AML-193 (cell line): Measurements from ENCODE around the gene HASPIN.

Experiments
- DNase-seq, 2 experiments: peaks; one replicate each; lab custom pipeline; 2025; lab: John Stamatoyannopoulos, UW

The HASPIN gene

DNA sequence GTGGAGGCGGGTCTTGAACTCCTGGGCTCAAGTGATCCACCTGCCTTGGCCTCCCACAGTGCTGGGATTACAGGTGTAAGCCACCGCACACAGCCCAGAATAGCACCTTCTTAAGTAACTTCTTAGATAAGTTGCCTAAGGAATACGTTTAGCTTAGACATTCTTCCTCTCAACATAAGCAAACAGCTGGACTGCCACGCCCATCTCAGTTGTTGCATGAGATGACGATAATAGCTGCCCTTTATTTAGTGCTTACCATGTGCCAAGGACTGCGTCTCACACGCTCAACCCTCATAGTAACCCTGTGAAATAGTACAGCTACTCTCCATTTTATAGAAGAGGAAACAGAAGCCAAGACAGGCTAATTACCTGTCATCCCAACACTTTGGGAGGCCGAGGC is 11.8 kb downstream of the HASPIN start:
- DNase-seq, result no peak

DNA sequence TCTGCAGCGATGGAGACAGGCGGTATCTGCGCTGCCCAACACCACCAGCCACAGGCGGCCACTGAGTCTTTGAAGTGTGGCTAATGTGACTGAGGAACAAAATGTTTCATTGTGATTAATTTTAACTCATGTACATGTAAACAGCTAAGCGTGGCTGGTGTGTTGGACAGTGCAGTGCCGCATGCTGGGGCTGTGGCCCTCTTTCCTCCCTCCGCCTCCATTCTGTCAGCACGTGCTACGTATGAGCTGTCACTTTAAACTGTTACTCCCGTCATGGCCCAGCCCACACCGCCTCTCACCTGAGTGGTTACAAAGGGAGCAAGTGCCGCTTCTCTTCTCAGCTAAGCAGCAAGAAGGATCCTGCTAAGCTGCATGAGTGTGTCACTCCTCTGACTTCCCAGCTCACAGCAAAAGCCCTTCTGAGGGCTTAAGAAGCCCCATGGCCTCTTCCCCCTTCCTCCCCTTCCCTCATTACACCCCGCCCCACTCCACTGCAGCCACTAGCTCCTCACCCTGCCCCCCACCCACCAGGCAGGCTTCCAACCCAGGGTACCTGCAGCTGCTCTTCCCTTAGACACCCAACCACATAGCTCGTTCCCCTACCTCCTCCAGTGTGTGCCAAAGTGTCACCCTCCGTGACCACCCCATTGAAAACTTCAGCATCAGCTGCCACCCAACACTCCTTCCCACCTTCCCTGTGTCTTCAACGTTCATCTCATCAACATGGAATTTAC is 15.0 kb downstream of the HASPIN start:
- no peak for DNase-seq

DNA sequence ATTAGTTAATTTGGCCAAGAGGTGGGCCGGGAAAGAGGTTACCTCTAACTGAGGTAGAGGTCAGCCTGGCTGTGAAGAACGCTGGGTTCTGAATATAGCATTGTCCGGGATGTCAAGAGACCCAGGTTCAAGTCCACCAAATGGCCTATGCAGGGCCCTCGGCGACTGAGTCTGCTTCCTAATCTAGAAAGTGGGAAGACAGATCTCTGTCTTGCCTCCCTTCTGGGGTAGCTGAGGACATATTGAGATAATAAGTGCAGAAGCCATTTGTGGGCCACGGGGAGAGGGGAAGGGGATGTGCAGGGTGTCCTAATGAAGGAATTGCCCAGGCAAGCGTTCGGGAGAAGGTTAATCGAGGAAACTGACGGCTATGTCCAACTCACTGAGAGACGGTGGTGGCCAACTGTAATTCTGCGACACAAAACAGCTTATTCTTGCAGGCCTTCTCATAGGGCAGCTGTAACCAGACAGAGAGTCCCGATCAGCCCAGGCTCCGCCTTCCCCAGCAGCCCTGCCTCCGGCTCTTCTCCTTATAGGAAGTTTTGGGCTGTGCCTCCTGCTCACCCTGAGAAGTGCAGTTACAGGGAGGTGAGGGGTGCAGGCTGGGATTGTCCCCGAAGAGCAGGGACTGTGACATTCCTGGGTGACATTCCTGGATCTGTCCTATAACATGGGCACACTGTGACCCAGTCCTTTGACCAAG is 15.9 kb downstream of the HASPIN start:
- no peak for DNase-seq

DNA sequence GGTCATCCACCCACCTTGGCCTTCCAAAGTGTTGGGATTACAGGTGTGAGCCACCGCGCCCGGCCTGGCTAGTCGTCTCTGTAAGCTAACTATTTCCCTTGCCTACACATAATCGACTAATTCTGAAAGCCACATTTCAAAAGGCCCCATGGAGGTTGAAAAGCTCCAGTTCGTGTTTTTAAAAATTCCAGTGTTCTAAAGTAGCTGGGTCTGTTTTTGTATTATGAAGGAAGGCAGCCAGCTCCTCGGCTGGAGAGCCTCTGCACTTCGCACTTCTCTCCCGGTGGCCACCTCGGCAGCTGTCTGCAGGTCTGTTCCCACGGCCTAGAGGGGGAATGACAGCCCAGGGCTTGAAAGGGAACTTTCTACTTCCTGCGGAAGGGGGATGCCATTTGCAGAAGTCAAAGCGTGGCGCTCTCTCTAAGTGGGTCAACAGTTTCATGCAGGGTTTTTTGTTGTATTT is 16.9 kb downstream of the HASPIN start:
- DNase-seq, result no peak

DNA sequence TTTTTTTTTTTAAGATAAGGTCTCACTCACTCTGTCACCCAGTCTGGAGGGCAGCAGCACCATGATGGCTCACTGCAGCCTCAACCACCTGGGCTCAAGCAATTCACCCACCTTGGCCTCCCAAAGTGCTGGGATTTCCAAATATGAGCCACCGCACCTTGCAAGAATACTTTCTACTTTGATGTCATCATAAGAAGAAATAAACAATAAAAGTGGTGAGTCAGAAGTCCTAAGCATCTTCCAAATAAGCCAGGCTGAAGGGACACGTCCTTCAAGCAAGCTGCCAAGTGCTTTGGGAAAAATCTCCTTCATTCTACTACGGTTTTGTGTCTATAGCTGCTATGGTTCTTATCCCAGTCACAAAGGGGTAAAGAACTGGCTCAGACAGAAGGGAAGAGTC is 20.3 kb downstream of the HASPIN start:
- DNase-seq, result no peak

DNA sequence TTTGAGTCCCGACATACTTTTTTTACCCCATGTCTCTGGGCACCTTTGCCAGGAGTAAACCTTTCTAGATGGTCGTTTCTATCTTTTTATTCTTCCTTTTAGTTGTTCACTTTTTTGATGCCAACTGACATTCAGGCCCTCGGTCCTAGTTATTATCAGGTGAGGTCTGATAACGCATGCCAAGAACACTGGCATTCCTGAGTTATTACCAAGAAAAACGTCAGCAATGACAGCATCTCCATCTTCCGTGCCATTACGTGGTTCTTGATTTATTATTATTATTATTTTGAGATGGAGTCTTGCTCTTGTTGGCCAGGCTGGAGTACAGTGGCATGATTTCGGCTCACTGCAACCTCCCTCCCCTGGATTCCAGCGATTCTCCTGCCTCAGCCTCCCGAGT is 21.4 kb downstream of the HASPIN start:
- no peak for DNase-seq

DNA sequence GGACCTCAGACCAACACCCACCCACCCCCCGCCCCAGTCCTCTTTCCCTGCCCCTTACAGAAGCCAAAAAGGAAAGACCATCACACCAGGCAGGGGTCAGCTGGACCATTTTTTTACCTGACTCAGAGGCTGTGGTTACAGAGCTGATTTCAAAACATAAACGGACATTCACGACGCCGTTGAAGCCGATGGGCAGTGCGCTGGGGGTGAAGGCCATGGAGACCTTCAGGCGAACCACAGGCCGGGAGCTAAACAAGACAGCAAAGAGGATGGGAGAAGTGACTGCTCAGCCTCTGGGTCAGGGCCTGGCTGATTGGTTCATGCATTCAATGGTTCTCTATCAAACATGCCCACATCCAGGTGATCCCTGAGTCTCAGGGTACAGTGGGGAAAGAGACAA is 24.1 kb downstream of the HASPIN start:
- DNase-seq, result no peak

DNA sequence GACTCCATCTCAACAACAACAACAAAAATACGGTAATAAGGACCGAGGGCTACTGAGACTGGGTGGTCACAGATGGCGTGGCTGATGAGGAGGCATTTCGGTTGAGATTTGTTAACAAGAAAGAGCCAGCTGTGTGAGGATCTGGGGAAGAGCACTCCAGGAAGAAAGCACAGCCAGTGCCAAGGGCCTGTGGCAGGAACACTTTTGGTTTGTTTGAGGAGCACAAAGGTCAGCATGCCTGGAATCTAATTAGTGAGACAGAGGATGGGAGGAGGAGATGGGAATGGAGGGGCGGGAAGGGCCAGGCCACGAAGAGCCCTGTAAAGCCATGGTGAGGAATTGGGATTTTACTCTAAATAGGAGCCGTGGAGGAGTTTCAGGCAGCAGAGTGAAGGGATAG is 24.9 kb downstream of the HASPIN start:
- no peak for DNase-seq

DNA sequence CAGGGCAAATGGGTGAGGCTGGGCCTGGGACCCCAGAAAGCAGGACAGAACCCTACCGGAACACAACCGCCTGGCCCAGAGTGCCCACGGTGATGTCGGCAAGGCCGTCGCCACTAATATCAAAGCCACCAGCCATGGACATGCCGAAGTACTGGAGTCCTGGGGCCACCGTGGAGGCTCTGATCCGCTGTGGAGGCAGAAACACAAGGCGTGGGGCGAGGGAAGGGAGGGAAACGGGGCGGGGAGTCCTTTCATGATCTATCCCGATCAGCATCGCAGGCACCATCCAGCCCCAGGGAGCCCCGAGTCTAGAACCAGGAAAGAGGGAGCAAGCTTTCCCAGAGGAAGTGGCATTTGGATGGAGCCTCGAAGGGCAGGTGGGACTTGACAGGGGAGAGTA is 26.6 kb downstream of the HASPIN start:
- DNase-seq, result no peak

DNA sequence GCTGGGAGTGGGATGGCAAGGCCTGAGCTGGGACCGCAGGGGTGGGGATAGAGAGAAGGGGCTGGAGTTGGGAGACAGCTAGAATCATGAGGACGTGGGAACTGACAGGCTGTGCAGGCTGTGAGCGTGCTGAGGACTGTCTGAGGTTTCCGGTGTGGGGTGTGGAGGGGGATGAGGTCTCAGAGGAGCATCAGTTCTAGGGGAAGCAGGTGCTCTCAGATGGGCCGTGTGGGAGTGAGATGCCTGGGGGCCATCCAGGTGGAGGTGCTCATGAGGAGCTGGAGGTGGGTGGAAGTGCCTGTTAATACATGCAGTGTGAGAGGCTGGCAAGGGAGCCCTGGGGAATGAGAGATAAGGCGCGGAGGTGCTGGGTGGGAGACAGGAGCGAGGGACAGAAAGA is 27.2 kb downstream of the HASPIN start:
- DNase-seq, result no peak

DNA sequence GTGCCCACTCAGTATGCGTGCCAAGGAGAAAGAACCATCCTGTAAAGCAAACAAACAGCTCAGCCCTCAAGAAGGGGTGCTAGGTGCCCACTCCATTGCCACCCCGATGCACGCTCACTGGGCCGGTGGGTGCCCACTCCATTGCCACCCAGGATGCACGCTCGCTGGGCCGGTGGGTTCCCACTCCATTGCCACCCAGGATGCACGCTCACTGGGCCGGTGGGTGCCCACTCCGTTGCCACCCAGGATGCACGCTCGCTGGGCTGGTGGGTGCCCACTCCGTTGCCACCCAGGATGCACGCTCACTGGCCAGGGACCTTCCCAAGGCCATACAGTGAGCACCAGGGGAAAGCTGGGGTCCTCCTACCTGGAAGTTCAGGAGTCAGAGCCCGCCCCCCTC is 28.1 kb downstream of the HASPIN start:
- no peak for DNase-seq

DNA sequence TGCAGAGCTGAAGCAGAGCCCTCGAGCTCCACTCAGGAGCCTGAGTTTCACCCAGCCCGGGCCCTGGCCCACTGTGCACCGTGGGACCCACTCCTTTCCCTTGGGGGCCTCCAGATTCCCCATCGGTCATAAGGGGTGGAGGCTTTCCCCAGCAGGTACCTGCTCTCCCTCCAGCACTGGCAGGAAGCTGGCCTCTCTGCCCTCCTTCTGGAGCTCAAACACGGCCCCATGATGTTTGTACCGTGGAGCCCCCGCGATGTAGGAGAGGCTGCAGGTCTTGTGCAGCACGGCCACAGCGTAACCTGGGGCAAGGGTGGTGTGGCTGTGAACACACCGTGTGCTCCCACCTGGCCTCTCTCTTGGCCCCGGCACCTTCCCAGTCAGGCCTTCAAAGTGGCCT is 29.9 kb downstream of the HASPIN start:
- DNase-seq, result no peak

DNA sequence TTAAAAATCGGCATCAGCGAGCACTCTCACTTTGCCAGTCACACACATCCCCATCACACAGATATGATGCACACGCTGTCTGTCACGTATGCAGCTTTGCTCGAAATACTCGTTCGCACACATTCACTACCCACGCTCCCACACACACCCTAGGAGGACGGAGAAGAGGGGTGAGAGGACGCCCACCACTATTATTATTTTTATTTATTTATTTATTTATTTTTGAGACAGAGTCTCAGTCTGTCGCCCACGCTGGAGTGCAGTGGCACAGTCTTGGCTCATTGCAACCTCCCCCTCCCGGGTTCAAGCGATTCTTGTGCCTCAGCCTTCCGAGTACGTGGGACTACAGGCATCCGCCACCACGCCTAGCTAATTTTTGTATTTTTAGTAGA is 30.4 kb downstream of the HASPIN start:
- DNase-seq, result no peak

DNA sequence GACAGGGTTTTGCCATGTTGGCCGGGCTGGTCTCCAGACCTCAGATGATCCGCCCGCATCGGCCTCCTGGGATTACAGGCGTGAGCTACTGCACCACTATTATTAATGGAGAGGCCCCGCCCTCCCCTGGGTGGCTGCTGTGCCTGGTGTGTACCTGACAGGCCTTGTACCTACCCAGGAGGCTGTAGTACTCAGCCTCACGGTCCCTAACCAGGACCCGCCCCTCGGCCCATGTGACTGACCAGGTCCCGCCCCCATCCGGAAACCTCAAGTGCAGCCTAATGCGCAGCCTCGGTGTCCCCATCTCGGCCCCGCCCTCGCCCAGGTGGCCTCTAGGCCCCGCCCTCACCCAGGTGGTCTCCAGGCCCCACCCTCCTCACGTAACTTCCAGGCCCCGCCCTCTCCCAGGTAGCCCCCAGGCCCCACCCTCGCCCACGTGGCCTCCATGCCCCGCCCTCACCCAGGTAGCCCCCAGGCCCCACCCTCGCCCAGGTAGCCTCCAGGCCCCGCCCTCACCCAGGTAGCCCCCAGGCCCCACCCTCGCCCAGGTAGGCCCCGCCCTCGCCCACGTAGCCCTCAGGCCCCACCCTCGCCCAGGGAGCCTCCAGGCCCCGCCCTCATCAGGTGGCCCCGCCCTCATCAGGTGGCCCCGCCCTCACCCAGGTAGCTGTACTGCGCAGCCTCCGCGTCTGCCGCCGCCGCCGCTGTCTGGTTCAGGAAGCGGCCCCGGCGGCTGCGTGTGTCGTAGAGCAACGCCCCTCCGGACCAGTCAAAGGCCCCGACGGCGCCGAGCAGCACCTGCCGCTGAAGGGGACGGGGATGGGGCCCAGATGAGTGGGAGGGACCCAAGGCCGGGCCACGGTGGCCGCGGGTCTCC is 31.0 kb downstream of the HASPIN start:
- no peak for DNase-seq

DNA sequence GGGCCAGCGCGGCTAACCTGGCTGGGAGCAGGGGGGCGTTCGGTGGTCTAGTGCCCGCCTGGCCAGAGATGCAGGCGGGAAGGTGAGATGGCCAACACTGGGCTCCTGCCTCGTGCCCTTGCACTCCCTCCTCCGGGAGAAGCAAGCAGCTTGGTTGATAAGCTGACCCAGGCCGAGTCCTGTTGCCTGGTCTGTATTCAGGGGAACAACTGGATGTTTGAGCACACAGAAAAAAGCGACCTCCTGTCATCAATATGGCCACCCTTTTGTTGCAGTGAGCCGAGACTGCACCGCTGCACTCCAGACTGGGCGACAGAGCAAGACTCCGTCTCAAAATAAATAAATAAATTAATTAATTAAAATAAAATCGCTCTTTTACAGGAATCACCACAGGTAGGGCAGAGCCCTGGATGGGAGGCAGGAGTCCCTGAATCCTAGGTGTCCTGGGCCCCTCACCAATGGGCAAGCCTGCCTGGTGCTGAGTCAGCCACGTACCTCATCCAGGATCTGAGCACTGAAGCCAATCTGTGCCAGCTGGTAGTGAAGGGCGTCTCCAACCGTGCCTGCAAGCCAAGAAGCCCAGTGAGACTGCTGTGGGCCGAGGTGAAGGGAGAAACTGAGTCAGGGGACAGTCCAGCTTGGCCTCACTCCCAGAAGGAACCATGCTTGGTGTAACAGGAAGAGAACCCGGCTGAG is 31.8 kb downstream of the HASPIN start:
- DNase-seq, result no peak

DNA sequence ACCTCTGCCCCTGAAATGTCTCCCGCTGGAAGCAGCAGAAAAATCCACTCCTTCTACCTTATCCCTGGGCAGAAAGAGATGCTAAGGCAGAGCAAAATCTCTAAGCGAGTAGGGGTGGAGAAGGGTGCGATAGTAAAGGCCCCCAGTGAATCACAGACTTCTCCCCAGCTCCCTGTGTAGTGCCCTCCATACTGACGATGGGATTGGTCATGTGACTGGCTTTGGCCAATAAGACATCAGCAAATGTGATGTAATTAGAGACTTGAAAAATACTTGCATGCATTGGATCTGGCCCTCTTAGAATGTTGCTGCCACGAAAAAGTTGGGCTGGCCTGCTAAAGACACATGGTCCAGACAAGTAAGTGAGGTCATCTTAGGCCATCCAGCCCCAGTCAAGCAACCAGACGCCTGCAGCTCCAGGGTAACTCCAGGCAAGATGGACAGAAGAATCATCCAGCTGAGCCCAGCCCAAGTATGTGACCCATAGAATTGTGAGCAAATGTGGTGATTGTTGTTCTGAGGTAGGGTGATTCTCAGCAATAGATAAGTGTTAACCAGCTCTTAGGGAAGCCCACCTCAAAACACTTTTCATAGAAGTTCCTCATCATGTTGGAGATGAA is 36.0 kb downstream of the HASPIN start:
- no peak for DNase-seq

DNA sequence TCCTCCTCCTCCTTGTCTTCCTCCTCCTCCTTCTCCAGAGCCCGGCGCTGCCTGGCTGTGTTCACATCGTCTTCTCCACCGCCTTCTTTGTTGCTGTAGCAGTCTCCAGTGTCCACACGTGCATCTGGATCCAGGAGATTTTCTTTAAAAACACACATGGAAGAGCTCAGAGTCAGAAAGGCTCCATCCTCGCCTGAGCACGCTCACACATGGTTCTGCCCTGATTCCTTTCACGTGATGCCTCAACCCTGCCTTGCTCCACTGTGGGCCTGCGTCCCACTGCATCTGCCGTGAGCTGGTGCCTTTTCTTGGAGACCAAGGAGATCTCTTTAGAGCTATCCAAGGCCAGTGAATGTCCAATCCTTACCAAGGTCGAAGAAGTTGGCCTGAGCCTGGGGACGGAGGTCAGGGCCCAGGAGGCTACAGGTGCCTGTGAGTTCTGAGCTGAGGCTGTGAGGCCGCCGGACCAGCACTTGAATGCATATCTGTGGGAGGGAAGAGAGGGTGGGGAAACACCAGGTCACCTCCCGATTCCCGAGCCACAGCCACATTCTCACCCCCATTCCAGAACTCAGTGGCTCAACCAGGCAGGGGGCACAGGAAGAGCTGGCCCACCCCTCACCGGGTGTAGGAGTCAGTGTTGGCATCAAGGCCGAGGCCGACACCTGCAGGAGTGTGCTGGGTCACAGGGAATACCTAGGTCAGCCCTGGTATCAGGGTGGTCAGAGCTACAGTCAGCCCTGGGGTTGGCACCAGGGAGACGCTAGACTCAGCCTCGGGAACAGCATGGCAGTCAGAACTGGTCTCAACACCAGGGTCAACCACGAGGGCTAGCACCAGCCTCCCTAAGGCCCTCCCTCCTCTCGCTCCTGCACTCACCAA is 37.6 kb downstream of the HASPIN start:
- no peak for DNase-seq

DNA sequence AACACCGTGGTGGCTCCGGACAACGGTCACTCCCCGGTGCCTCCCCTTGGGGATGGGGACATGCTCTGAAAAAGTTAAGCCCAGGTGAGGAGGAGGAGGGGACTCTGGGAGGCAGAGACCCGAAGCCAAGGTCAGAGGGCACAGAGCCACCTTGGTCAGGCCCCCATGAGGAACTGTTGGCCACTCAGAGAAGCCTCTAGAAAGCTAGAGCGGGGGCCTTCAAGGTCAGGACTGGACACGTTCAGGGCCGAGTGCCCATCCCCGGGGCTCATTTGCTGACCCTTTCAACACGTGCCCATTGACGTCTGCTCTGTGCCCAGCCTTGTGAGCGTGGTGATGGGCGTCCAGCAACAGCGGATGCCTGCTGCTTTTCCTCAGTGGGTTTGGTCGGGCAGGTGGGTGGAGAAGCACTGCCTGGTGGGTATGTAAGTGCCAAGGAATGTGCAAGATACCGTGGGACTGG is 38.2 kb downstream of the HASPIN start:
- no peak for DNase-seq

DNA sequence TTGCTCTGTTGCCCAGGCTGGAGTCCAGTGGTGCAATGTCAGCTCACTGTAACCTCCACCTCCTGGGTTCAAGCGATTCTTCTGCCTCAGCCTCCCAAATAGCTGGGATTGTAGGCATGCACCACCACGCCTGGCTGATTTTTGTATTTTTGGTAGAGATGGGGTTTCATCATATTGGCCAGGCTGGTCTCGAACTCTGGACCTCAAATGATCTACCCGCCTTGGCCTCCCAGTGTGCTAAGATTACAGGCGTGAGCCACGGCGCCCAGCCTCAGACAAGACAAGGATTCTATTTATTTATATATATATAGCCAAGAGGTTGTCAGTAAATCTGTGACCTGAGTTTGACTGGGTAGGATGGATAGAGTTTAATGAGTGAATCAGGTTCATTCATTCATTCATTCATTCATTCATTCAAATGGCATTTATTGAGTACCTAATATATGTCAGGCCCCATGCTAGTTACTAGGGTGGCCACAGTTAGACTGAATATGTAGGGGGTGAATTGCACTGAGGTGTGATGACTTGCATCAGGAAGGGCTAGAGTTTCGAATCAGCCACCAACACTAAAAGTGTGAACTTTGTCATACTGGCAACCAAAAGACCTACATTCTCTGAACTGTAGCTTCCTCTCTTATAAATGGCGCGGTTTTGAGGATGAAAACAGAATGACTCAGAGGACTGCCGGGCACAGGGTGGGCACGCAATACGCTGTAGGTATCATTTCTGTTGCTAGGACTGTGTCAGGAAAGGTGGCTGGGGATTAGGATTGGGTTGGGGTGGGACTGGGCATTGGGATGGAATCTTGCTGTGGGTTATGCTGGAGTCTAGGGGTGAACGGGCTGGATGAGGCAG is 39.4 kb downstream of the HASPIN start:
- no peak for DNase-seq

DNA sequence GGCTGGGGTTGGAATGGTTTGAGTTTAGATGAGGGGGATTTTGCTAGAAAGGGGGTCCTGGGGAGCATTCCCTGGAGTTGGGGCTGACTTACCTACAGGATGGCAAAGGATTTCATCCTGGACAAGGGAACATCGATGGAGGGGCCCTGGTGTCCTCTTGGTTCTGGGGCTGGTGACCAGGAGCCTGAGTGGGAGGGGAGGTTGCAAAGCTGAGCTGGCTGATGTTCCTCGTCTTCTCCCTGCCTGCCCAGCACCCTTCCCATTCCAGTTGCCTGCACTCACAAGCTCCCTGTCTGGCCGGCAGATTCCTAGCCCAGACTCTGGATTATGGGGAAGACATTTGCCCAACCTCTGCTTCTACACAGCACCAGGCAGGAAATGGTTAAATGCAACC is 40.1 kb downstream of the HASPIN start:
- DNase-seq, result no peak
